DMS114 treated with DMSO at 0.1 percent for 48 hours (cell line): ENCODE measurements around the gene CLECL1.

Experiments
- DNase-seq: peaks from one replicate; lab custom pipeline; 2025; ENCODE audit not compliant: unreplicated experiment; lab: John Stamatoyannopoulos, UW

The CLECL1 gene

DNA sequence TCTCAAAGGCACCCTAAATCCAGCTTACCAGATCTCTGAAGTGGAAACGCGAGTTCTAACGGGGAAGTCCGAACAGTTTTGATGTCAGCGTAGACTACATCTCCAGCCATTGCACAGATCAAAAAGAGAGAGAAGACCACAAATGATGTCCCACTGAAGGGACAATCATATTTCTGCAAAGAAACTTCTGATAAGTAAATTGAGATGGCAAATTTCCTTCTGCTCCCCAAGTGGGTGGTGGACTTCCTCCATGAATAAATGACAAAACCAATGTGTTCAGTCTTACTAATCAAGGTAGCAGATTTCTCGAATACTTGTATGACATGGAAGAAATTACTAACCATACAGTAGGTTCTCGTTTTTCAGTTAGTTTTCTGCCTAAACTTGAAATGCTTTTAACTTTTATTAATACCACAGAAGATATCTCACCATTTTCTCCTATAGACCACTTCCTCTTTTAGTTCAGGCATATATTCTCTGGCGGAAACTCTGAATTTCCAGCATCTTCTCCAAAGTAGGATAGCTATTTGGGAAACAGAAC is at the start of gene CLECL1:
Gene CLECL1, minus strand, starts transcription at position 177 of the 541 bp plus-strand sequence.
- DNase-seq, result no peak

DNA sequence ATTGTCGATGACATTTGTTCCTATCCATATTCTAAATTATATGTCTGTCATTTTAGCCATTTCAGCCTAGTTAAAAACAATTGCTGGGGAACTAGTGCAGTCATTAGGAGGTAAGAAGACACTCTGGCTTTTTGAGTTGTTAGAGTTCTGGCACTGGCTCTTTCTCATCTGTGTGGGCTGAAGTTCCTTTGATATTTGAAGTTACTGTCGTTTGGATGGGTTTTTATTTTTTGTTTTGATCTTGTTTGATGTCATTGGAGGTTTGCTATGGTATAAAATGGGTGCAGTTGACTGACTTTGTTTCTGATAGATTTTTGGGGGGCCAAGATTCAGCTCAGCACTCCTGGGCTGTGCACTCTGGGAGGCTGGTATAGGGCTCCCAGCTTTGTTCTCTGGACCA is 48.5 kb upstream of the CLECL1 start:
- DNase-seq, result no peak

DNA sequence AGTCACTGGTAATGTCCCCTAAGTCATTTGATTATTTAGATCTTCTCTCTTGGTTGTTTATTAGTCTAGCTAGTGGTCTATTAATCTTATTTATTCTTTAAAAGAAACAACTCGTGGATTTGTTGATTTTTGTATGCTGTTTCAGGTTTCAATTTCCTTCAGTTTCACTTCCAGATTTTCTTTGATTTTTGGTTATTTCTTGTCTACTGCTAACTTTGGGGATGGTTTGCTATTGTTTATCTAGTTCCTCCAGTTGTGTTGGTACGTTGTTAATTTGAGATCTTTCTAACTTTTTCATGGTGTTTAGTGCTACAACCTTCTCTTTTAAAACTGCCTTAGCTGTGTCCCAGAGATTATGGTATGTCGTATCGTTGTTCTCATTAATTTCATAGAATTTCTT is 46.3 kb upstream of the CLECL1 start:
- no peak for DNase-seq

DNA sequence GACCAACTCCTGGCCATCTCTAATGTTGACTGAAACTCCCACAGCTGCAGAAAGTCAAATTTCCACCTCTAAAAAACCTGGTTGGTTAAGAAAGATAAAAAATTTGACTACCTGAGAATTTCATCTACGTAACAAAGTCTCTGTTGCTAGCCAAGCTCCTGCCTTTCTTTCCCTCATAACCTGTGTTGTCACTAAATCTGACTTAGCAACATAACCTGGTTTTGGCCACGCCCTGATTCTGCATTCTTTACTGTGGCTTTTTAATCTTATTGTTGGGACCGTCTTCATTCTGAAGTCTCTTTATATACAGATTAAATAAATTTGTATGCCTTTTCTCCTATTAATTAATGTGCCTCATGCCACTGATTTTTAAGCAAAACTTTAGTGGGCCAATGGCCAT is 43.9 kb upstream of the CLECL1 start:
- DNase-seq, result no peak

DNA sequence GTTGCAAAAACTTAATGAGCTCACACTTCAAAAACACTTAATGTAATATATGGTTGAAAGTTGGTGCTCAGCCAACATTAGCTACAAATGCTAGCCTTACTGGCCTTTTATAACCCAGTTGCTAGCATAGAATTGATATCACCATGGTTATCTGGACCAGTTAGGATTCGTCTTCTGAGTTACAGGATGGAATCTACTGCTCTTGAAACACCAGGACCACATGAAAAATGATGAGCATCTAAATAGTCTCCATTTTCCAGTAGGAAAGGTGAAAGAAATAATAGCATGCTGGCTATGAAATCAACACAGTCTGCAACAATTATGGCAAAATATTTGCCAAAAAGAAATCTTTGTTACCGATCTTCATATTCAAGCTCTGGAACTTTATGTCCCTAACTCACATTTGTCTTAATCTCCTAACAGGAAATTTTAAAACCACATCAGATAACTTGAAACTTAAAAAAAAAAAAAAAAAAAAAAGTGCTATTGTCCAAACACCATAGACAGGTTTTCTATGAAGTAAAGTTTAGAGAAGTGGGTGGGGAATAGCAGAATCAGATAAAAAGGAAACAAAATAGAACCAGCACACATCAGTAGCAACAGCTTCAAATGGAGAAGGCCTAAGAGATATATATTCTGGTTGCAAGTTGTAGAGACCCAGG is 40.5 kb upstream of the CLECL1 start:
- no peak for DNase-seq

DNA sequence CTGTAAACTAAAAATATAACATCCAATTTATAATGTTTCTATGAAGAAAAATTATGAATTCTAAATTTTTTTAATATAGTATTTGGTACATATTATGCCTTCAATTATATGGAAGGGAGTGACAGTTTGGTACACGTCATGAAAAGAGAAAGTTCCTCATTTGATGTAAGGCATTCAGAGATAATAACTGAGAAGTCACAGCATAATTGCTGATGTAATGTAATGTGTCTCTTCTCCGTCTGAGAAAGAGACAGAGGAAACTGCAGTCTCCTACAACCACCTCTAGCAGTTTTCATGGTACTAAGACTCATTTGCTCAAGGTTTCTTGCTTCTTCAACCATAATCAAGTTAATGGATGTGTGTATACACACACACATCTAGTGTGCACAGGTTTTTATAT is 30.1 kb upstream of the CLECL1 start:
- DNase-seq, result no peak

DNA sequence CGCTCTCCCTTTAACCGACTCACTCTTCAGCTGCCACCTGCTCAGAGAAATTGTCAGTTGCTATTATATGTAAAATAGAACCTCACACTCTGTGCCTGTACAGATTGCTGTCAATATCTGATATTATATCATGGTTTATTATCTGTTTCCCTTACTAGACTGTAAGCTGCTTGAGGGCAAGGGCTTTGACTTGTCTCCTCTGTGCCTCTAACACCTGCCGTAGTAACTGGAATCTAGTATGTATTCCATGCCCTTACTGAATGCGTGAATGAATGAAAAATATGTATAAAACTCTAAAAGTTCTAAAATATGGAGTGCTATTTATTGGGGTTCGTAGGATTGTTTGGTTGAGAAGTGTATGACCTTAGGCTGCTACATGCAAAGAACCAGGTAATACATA is 29.5 kb upstream of the CLECL1 start:
- no peak for DNase-seq

DNA sequence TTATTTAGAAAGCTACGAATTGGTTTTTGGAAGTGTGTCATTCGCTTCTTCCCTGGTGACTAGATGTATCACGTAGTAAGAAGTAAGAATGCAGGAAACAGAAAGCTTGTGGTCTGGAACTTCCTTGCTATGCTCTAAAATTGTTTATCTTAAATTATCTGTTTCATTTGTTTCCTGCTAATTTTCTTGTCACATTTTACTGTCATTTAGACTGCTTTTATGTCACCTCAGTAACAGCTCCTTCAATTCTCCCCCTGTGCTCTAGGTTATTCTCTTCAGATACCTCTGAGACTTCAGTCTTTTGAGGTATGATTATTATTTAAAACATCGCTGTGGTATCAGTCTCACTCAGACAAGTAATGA is 28.5 kb upstream of the CLECL1 start:
- DNase-seq, result no peak

DNA sequence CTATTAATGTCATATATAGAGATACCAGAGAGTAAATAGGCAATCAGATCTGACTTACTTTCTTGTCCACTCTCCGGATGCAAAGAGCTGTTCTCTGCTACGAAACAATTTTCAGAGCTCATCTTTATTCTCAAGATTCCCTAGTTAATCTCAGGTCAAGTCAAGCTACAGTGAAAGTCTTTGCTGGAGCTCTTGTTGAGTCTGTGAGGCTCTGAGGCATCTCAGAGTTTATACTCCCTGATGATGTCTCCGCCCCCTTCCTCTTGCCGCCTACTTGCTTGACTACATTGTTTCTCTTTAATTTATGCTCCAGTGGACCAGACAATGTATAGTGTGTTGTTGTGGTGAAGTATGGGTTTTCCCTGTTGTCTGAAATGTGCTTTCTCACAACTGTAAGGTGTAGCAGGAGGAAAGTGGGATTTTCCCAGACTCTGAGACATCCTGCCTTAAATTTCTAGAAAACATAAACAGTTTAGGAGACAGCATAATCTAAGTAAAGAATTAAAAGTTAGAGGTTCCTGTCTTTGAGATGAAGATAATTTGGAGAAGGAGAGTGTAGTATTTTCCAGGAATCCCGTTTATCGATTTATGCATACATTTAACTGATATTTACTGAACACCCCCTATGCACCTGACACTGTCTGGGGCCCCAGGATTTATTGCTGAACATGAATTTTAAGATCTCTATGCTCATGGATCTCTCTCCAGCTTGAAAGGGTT is 28.0 kb upstream of the CLECL1 start, which contains the start of gene CD69:
Gene CD69, minus strand, starts transcription at position 203 of the 720 bp plus-strand sequence. Its CDS starts 81 bp downstream, at position 122.
- no peak for DNase-seq

DNA sequence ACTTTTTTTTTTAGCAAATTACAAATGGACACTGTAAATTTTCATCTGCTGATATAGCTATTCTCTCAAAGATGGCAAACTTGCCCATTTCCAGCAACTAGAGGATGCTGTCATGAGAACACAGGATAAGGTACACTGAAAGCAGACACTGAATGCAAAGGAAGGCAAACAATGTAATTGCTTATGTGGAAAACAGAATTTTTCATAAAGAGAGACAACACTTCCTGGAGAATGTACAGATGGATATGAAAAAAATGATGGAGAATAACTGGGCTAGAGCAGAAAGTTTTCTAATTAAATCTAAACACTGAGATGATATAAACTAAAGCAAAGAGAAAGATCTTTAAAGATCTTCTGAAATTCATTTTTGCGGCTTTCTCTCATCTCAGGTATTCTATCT is 27.2 kb upstream of the CLECL1 start:
- no peak for DNase-seq

DNA sequence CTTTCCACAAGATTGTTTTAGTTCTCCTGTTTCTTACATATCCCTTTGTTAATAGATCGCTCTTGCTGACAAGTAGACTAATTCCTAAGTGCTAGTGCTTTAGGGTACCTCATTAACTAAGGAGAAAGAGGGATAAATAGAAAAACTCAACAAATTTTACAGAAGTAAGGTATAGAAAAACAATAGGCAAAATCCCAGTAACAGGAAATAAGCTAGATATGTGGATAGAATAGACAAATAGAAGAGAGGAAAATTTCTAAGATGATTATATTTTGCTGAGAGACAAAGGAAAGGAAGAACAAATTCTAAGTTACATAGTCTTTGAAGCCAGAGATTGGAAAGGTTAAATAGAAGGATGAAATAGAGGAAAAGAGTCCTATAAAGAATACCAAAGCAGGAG is 26.8 kb upstream of the CLECL1 start:
- no peak for DNase-seq

DNA sequence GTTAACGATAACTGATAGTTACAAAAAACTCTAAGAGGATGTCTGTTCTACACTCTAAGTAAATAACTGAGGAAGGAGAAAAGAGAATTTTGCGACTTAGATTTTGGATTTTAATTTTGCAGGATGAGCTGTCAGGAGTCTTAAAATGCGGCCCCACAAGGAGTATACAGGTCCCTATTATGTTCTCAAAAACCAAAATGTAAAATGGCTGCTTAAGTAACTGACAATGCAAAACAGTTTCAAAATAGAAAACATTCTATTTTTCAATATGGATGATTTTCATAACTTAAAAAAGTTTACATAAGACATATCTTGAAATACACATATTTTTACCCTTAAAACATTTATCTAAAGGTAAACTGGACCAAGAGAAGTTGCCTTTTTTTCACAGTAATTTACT is 25.2 kb upstream of the CLECL1 start:
- no peak for DNase-seq

DNA sequence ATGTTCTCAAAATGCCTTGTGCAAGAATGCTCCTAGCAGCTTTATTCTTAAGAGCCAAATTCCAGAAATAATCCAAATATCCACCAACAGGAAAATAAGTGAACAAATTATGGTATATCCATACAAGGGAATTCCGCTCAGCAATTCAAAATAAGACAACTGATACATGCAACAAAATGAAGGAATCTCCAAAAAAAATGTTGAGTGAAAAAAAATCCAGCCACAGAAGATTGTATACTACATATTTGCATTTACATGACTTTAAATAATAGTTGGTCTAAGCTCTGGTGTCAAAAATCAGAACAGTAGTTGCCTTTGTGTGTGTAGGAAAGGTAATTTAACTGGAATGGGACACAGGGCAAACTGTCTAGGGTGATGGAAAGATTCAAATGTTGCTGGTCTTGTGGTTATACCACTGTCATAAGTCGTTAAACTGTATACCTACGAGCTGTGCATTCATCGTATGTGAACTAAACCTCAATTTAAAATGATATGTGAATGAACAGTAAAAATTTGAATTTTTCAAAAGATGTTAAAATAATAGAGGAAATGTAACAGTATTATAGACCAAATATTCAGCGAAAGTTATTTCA is 24.6 kb upstream of the CLECL1 start:
- DNase-seq, result no peak

DNA sequence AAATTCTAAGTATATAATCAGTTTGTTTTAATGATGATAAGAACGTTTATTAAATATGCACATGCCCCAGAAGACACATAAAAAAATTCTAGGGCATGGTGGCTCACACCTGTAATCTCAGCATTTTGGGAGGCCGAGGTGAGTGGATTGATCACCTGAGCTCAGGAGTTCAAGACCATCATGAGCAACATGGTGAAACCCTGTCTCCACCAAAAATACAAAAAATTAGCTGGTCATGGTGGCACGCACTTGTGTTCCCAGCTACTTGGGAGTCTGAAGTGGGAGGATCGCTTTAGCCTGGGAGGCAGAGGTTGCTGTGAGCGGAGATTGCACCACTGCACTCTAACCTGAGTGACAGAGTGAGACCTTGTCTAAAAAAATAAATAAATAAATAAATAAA is 23.8 kb upstream of the CLECL1 start:
- DNase-seq, result no peak

DNA sequence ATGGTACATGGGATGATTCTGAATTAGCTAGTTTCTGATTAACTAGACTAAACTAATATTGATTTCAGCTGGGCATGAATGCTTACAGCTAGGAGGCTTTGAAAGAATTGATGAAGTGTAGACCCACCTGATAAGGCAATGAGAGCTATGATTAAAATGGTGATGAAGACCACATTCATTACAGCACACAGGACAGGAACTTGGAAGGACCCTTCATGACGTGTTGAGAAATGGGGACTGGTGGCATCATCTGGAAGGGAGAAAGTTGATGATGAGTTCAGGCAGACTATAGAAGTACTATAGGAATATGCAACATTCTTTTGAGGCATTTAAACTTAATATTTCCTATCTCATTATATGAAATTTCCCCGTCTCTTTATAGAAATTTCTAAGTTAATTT is 23.3 kb upstream of the CLECL1 start:
- no peak for DNase-seq

DNA sequence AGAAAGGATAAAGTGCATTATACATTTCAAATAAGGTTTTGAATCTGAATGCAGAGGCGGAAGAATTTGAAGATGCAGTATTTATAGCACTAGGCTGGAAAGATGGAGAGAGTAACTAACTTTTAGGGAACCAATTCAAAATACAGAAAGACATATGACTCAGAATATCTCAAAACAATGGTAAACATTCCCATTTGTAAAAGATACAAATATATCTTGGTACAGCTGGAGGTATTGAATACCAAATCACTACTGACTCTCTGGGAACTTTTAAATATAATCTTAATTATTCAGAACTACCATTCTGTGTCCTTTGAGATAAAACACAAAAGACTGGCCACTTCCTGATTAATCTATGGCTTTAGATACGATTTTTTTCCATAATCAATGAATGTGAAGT is 22.7 kb upstream of the CLECL1 start:
- DNase-seq, result no peak

DNA sequence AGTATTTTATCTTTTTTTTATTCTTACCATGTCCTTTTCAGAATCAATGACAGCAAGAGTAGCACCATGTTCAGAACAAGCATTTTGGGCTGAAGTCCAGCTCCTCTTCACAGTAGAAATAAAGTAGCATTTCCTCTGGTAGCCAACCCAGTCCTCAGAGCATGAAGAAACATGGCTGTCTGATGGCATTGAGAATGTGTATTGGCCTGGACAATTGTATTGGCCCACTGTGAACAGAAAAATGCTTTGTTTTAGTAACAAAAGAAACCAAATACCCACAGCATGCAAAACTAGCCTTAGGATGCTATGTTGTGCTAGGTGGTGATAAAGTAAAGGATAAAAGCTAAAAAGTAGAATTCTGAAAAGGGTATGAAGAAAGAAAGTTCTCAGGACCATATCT is 22.1 kb upstream of the CLECL1 start:
- no peak for DNase-seq

DNA sequence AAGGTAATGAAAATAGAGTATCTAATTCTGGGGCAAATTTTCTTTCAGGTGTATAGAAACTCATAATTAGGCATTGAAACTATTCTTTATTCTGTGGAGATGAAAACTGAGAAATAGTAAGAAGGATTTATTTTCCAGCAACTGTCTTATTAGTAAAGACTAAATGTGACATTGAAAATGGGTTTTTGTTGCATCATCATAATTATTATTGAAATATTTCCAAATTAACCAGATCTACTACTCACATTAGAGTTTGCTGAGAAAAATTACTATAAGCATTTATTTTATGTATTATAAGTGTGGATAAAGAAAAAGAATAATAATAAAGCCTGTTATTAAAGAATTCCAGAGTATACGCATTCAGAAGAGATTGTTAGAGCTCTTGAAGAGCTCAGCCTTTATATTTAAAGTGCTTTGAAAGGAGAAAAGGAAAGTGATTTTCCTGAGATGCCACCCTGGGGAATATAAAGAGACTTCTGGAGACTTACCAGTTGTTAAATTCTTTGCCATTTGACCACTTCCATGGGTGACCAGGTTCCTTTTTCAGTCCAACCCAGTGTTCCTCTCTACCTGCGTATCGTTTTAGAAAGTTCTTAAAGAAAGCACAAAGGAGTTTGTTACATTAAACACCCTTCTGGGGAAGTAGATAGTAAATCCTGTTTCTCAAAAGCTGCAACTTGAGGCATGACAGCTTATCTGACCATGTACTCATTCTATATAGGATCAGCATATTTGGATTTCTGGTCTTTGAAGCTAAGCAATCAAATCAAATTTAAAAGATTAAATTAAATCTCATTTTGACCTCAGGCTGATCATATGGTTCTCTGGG is 21.4 kb upstream of the CLECL1 start:
- no peak for DNase-seq

DNA sequence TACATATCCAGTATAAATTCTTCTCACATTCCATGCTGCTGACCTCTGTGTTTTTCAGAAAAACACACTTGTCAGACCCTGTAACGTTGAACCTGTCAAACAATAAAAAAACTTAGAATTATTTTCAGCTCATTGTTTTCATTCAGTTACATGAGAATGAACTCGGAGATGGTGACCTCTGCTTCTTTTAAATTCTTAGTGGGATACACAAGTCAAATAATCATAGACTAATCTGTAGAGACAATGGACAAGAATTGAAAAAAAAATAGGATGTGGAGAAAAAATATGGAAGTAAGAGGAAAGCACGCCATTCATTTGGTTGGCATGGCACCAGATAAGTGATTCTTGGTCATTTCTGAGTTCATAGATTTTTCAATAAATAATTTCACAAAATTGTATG is 20.6 kb upstream of the CLECL1 start:
- no peak for DNase-seq

DNA sequence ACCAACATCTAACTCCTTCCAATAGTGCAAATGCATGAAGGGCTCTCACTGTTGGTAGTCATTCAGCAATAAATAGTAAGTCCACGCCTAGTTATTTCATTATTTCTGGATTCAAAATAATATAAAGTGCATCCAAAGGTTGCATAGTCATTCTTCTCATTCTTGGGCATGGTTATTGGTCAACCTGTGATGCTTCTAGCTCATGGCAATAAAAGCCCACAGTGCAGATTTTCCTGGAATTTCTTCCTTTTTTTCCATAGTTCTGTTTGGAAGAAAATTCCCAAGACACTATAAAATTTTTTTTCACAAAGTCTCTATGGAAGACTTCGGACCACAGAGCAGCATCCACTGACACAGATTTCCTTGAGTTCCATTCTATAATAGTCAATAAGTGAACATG is 20.2 kb upstream of the CLECL1 start:
- DNase-seq, result no peak

DNA sequence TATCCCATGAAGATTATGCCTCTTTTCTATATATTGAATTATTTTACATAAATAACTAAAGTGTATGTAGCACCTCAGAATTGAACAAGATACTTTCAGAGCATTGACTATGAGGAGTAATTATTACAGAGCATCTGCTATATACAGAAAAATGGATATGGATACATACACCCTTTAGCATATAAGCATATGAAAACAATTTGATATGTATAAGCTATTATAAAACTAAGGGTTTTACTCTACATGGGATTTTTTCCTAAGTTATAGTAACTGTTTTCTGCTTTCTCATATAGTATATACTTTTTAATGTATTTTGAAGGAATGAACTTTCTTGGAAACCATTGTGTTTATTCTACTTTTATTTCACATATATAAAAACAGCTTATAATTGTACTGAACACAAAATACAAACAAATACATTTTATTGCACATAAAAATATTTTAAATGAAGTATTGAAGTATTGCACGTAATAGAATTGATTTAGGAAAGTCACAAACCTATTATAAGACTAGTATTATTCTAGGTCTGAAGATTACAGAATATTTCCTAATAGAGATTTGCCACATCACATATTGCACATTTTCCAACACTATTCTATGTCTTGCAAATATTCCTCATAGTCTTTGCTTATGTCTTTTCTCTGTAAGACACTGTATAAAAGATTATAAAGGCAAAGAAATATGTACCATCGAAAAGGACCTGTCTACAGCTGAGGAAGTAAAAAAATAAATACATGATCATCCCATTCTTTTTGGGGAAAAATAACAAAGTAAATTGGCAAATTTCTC is 19.4 kb upstream of the CLECL1 start:
- no peak for DNase-seq
